ENCODE measurements around the gene RPL13A. TPM values are rescaled to one million over a fixed set of nuclear protein-coding genes. Genes with fewer than 3 reads are reported as not detected.

RPL13A gene
- total and polyA plus RNA-seq, 2 of the 13 experiments (the other 11 are each of a cell fraction or from before 2014, with no cell fraction given), result 2,601 to 3,407 TPM

DNA sequence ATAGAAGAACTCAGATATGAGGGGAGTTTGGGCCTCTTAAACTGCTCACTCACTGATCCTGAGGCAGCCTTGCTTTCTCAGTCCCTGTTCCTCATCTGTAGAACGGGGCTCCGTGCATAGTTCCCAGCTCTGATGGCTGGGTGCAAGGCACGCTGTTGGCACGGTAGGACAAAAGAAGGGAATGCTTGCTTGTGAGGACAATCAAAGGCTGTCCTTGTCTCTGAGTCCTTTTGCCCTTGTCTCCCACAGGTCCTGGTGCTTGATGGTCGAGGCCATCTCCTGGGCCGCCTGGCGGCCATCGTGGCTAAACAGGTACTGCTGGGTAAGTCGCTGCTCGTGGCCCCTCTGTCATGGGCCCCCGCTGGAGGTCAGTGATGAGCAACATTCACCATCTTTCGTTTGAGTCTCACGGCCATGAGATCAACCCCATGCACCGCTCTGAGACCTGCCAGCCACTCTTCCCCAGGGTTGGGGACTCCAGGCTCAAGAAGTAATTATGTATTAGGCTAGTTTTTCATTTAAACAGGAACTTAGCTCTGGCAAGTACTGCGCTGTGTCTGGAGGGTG, 2.3 kb downstream of the RPL13A start (continued):
- TF ChIP-seq, protein P1, sequence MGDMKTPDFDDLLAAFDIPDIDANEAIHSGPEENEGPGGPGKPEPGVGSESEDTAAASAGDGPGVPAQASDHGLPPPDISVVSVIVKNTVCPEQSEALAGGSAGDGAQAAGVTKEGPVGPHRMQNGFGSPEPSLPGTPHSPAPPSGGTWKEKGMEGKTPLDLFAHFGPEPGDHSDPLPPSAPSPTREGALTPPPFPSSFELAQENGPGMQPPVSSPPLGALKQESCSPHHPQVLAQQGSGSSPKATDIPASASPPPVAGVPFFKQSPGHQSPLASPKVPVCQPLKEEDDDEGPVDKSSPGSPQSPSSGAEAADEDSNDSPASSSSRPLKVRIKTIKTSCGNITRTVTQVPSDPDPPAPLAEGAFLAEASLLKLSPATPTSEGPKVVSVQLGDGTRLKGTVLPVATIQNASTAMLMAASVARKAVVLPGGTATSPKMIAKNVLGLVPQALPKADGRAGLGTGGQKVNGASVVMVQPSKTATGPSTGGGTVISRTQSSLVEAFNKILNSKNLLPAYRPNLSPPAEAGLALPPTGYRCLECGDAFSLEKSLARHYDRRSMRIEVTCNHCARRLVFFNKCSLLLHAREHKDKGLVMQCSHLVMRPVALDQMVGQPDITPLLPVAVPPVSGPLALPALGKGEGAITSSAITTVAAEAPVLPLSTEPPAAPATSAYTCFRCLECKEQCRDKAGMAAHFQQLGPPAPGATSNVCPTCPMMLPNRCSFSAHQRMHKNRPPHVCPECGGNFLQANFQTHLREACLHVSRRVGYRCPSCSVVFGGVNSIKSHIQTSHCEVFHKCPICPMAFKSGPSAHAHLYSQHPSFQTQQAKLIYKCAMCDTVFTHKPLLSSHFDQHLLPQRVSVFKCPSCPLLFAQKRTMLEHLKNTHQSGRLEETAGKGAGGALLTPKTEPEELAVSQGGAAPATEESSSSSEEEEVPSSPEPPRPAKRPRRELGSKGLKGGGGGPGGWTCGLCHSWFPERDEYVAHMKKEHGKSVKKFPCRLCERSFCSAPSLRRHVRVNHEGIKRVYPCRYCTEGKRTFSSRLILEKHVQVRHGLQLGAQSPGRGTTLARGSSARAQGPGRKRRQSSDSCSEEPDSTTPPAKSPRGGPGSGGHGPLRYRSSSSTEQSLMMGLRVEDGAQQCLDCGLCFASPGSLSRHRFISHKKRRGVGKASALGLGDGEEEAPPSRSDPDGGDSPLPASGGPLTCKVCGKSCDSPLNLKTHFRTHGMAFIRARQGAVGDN (CRISPR knock-in tag; IDR thresholded peaks at IDR 0.05), result peak; percentile 93
- TF ChIP-seq, protein P2, sequence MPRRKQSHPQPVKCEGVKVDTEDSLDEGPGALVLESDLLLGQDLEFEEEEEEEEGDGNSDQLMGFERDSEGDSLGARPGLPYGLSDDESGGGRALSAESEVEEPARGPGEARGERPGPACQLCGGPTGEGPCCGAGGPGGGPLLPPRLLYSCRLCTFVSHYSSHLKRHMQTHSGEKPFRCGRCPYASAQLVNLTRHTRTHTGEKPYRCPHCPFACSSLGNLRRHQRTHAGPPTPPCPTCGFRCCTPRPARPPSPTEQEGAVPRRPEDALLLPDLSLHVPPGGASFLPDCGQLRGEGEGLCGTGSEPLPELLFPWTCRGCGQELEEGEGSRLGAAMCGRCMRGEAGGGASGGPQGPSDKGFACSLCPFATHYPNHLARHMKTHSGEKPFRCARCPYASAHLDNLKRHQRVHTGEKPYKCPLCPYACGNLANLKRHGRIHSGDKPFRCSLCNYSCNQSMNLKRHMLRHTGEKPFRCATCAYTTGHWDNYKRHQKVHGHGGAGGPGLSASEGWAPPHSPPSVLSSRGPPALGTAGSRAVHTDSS (CRISPR knock-in tag; conservative IDR thresholded peaks at IDR 0.05), result no peak
- TF ChIP-seq ZNF883 (CRISPR knock-in tag; IDR thresholded peaks at IDR 0.05; ENCODE audit: not compliant biosample characterization) (no peak), TBX3 (IDR thresholded peaks at IDR 0.05; ENCODE audit: borderline replicate concordance) (no peak), RBM39 (IDR thresholded peaks at IDR 0.05; ENCODE audit: low read depth, low read length, poor library complexity, severe bottlenecking) (peak; percentile 46), TAF15 (IDR thresholded peaks at IDR 0.05; ENCODE audit: low read depth, low read length, poor library complexity, severe bottlenecking) (no peak), RBAK (CRISPR knock-in tag; IDR thresholded peaks at IDR 0.05) (no peak), LCORL (IDR thresholded peaks at IDR 0.05) (no peak), LCORL (CRISPR knock-in tag; IDR thresholded peaks at IDR 0.05) (no peak), YEATS2 (CRISPR knock-in tag; IDR thresholded peaks at IDR 0.05; ENCODE audit: borderline replicate concordance) (peak; percentile 34; the same call in 1 of the 2 replicates), SOX13 (IDR thresholded peaks at IDR 0.05) (no peak), SOX13 (CRISPR knock-in tag; conservative IDR thresholded peaks at IDR 0.05 in 1 of 2, IDR thresholded peaks at IDR 0.05 in 1 of 2) (peak; percentile 71 to 75; a peak in 2 of 4 replicates), ZNF841 (CRISPR knock-in tag; IDR thresholded peaks at IDR 0.05; ENCODE audit: borderline replicate concordance) (no peak), ZNF20 (CRISPR knock-in tag; IDR thresholded peaks at IDR 0.05) (no peak), ZNF580 (CRISPR knock-in tag; IDR thresholded peaks at IDR 0.05; ENCODE audit: borderline replicate concordance, low read depth) (peak; percentile 71; the same call in 1 of the 2 replicates), AGO2 (optimal IDR thresholded peaks at IDR 0.05; ENCODE audit: low read depth, low read length) (peak; percentile 14), ZNF124 (CRISPR knock-in tag; IDR thresholded peaks at IDR 0.05) (no peak), SOX5 (CRISPR knock-in tag; IDR thresholded peaks at IDR 0.05; ENCODE audit: borderline replicate concordance) (peak; percentile 55)
- TF ChIP-seq, protein P3, sequence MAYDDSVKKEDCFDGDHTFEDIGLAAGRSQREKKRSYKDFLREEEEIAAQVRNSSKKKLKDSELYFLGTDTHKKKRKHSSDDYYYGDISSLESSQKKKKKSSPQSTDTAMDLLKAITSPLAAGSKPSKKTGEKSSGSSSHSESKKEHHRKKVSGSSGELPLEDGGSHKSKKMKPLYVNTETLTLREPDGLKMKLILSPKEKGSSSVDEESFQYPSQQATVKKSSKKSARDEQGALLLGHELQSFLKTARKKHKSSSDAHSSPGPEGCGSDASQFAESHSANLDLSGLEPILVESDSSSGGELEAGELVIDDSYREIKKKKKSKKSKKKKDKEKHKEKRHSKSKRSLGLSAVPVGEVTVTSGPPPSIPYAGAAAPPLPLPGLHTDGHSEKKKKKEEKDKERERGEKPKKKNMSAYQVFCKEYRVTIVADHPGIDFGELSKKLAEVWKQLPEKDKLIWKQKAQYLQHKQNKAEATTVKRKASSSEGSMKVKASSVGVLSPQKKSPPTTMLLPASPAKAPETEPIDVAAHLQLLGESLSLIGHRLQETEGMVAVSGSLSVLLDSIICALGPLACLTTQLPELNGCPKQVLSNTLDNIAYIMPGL (CRISPR knock-in tag; IDR thresholded peaks at IDR 0.05; ENCODE audit: borderline replicate concordance in 1 of 2, low read depth in 1 of 2), result peak; percentile 83

Measured in HepG2 (cell line).